CD4-positive, alpha-beta T cell (primary cell): ENCODE measurements around the gene CAD. TPM values are rescaled to one million over a fixed set of nuclear protein-coding genes. Genes with fewer than 3 reads are reported as not detected.

Source experiments
- ATAC-seq: fragments of 200-7000 bp; cut with Tn5 transposase; one replicate; pipeline ENCODE4 v1.10.0; 2022; ENCODE audit warnings: mild to moderate bottlenecking; ENCODE audit not compliant: poor library complexity
- CTCF ChIA-PET: fragments of 350-600 bp; sonication (Branson Sonifier 250); formaldehyde crosslinking; loops from one replicate; lab custom pipeline; 2021; ENCODE audit warnings: antibody characterized with exemption, inconsistent platforms; lab: Charles Lee
- POLR2A ChIA-PET: fragments of 350-600 bp; sonication (Branson Sonifier 250); formaldehyde crosslinking; loops from one replicate; lab custom pipeline; 2021; ENCODE audit warnings: antibody characterized with exemption, inconsistent platforms; lab: Charles Lee
- DNase-seq, 14 experiments: peaks; one replicate each; pipeline ENCODE4 v3.0.0-alpha.2; 2013 to 2020; ENCODE audit warnings: mixed read lengths in 2 of 14
- H3K27ac ChIP-seq, 2 donors: one replicate each; pipeline versions ENCODE4 v1.5.1 to v1.7.0; 2013; ENCODE audit warnings: low read length in 2 of 2, low read depth in 1 of 2, mild to moderate bottlenecking in 1 of 2
- H3K27me3 ChIP-seq, 2 experiments: 1 replicate in 1 of 2; 2 replicates in 1 of 2; pipeline versions ENCODE4 v1.6.1 to v1.7.0; 2013; ENCODE audit warnings: low read length in 2 of 2, control low read depth in 1 of 2, mild to moderate bottlenecking in 1 of 2, moderate library complexity in 1 of 2; ENCODE audit not compliant: insufficient read depth in 2 of 2, control insufficient read depth in 1 of 2
- H3K36me3 ChIP-seq: one replicate; pipeline ENCODE4 v1.6.1; 2013; ENCODE audit warnings: low read length, control low read depth; ENCODE audit not compliant: insufficient read depth
- H3K4me1 ChIP-seq: one replicate; pipeline ENCODE4 v1.6.1; 2013; ENCODE audit warnings: low read length, control low read depth; ENCODE audit not compliant: insufficient read depth
- H3K4me3 ChIP-seq: one replicate; pipeline ENCODE4 v1.5.1; 2013; ENCODE audit warnings: mild to moderate bottlenecking, low read length, moderate library complexity
- H3K9me3 ChIP-seq, 2 experiments: 1 replicate in 1 of 2; 2 replicates in 1 of 2; pipeline versions ENCODE4 v1.6.1 to v1.7.0; 2013; ENCODE audit warnings: low read length in 2 of 2, mild to moderate bottlenecking in 2 of 2, control low read depth in 1 of 2, moderate library complexity in 1 of 2; ENCODE audit not compliant: control insufficient read depth in 1 of 2, insufficient read depth in 1 of 2
- H3K27ac Mint-ChIP-seq: one replicate; pipeline ENCODE4 v1.8.0; 2020; ENCODE audit warnings: mixed read lengths
- H3K27me3 Mint-ChIP-seq: one replicate; pipeline ENCODE4 v1.8.0; 2021; ENCODE audit warnings: mixed read lengths
- H3K36me3 Mint-ChIP-seq: one replicate; pipeline ENCODE4 v1.8.0; 2021; ENCODE audit warnings: low read depth, mixed read lengths
- H3K4me1 Mint-ChIP-seq: one replicate; pipeline ENCODE4 v1.8.0; 2021; ENCODE audit warnings: low read depth, mixed read lengths
- H3K4me3 Mint-ChIP-seq: one replicate; pipeline ENCODE4 v1.8.0; 2020; ENCODE audit warnings: mild to moderate bottlenecking, mixed read lengths
- H3K9me3 Mint-ChIP-seq: one replicate; pipeline ENCODE4 v1.8.0; 2020; ENCODE audit warnings: mixed read lengths
- intact Hi-C, 2 experiments: fragments of 100-400 bp; cut with DNase I in 1 of 2; cut with micrococcal nuclease in 1 of 2; formaldehyde crosslinking; loops; one replicate each; pipeline versions ENCODE4 v1.15.1 to v1.9.0; 2023 to 2025; cut with DNase I, micrococcal nuclease
- total RNA-seq, 174 experiments: library from RNA in 2 of 174; stranded (reverse) in 2 of 174; gene quantifications; one replicate each; pipeline ENCODE4 v1.2.3 and lab custom pipeline; 2021 to 2026
- TF ChIP-seq, protein P1 (sequence below): fragments of 200-600 bp; IDR thresholded peaks from one replicate; pipeline ENCODE4 v1.8.0; 2022; ENCODE audit warnings: antibody characterized with exemption, mild to moderate bottlenecking

CAD gene
- total RNA-seq, 2 experiments from 2014 or later: 20.0 to 20.3 TPM

- no peak for ATAC-seq
- H3K4me1 ChIP-seq: no peaks in the 10 kb centered on the region
- H3K36me3 ChIP-seq: peaks cover 88% of the 10 kb centered on the region
- no peaks in the 10 kb centered on the region for H3K27me3 ChIP-seq
- intact Hi-C loops: no loop called here
- TF ChIP-seq, protein P1, sequence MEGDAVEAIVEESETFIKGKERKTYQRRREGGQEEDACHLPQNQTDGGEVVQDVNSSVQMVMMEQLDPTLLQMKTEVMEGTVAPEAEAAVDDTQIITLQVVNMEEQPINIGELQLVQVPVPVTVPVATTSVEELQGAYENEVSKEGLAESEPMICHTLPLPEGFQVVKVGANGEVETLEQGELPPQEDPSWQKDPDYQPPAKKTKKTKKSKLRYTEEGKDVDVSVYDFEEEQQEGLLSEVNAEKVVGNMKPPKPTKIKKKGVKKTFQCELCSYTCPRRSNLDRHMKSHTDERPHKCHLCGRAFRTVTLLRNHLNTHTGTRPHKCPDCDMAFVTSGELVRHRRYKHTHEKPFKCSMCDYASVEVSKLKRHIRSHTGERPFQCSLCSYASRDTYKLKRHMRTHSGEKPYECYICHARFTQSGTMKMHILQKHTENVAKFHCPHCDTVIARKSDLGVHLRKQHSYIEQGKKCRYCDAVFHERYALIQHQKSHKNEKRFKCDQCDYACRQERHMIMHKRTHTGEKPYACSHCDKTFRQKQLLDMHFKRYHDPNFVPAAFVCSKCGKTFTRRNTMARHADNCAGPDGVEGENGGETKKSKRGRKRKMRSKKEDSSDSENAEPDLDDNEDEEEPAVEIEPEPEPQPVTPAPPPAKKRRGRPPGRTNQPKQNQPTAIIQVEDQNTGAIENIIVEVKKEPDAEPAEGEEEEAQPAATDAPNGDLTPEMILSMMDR: no peak
- no peaks in the 10 kb centered on the region for H3K27me3 Mint-ChIP-seq
- no peaks in the 10 kb centered on the region for H3K9me3 Mint-ChIP-seq
- H3K27ac Mint-ChIP-seq: no peak overlapping the region
- no peaks in the 10 kb centered on the region for H3K9me3 ChIP-seq
- ChIA-PET CTCF (no interaction called here), POLR2A (no interaction called here)
- H3K36me3 Mint-ChIP-seq: peaks cover 87% of the 10 kb centered on the region
- H3K27ac ChIP-seq: no peak overlapping the region
- H3K4me1 Mint-ChIP-seq: no peaks in the 10 kb centered on the region
- no peak overlapping the region for H3K4me3 ChIP-seq
- no peak for DNase-seq
- no peak overlapping the region for H3K4me3 Mint-ChIP-seq
Observed at GRCh38 chr2:27233341-27233740, 16.2 kb downstream of the CAD start.

DNA sequence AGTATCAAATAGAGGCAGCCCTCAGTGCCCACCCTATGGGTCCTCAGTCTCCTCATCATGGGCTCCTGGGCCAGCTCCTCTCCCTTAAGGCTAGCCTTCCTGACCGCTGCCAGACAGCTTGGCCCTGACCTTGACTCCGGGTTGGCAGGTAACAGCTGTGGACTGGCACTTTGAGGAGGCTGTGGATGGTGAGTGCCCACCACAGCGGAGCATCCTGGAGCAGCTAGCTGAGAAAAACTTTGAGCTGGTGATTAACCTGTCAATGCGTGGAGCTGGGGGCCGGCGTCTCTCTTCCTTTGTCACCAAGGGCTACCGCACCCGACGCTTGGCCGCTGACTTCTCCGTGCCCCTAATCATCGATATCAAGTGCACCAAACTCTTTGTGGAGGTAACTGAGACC is 19.0 kb downstream of the CAD start:
- intact Hi-C loops: no loop called here
- Histone ChIP-seq H3K27me3 (no peaks in the 10 kb centered on the region), H3K4me1 (no peaks in the 10 kb centered on the region), H3K36me3 (peaks cover 91% of the 10 kb centered on the region), H3K27ac (no peak overlapping the region), H3K9me3 (no peaks in the 10 kb centered on the region), H3K4me3 (no peak overlapping the region)
- ATAC-seq: no peak
- Mint-ChIP-seq H3K9me3 (no peaks in the 10 kb centered on the region), H3K4me1 (no peaks in the 10 kb centered on the region), H3K27me3 (no peaks in the 10 kb centered on the region), H3K4me3 (no peak overlapping the region), H3K36me3 (peaks cover 94% of the 10 kb centered on the region), H3K27ac (no peak overlapping the region)
- ChIA-PET CTCF (interaction anchor here (0.8 kb wide), 1 partner anchor 67 kb away, joined by 3 read pairs; no protein-coding TSS in a partner anchor), POLR2A (interaction anchor here (1.6 kb wide), 1 partner anchor 24 kb away, joined by 3 read pairs; the partner anchor contains the start of gene SLC5A6)
- no peak for DNase-seq
- TF ChIP-seq, protein P1: no peak

DNA sequence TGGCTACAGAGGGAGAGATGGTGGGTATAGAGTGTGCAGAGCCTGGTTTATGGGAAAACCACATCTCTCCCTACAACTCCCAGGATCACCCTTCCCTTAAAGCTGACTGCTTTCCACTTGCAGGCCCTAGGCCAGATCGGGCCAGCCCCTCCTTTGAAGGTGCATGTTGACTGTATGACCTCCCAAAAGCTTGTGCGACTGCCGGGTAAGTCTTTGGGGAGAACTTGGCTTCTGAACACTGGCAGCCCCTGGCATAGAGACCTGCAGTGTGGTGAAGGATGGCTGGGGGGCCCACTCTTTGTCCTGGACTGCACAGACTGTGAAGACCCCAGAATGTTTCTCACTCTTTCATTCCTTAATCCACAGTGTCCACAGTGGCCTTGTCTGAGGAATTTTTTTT is 19.5 kb downstream of the CAD start:
- Mint-ChIP-seq H3K27ac (no peak overlapping the region), H3K36me3 (peaks cover 94% of the 10 kb centered on the region), H3K4me3 (no peak overlapping the region), H3K27me3 (no peaks in the 10 kb centered on the region), H3K9me3 (no peaks in the 10 kb centered on the region), H3K4me1 (no peaks in the 10 kb centered on the region)
- DNase-seq (no peak), ATAC-seq (no peak)
- H3K27me3 ChIP-seq: no peaks in the 10 kb centered on the region
- no peak overlapping the region for H3K27ac ChIP-seq
- peaks cover 91% of the 10 kb centered on the region for H3K36me3 ChIP-seq
- POLR2A ChIA-PET: interaction anchor here (1.6 kb wide), 1 partner anchor 24 kb away, joined by 3 read pairs; the partner anchor contains the start of gene SLC5A6
- TF ChIP-seq, protein P1: no peak
- no peak overlapping the region for H3K4me3 ChIP-seq
- CTCF ChIA-PET: no interaction called here
- H3K9me3 ChIP-seq: no peaks in the 10 kb centered on the region
- peaks cover 1% of the 10 kb centered on the region for H3K4me1 ChIP-seq
- intact Hi-C loops: no loop called here
